Loucy (cell line): Measurements from ENCODE around the gene NFATC4.
A peak's percentile ranks its signal among the peaks of the same experiment; 100 is the strongest.

Experiments used
- H2AFZ ChIP-seq: fragments of 200-600 bp; sonication (generic); 2 replicates; pipeline ENCODE4 v1.6.0; 2016; ENCODE audit warnings: antibody characterized with exemption, mild to moderate bottlenecking, low read length, moderate library complexity
- H3F3A ChIP-seq: fragments of 200-600 bp; 2 replicates; pipeline ENCODE4 v1.6.0; 2016; ENCODE audit warnings: antibody characterized with exemption, low read depth, mild to moderate bottlenecking
- H3K27me3 ChIP-seq: fragments of 200-600 bp; sonication (generic); 2 replicates; pipeline ENCODE4 v1.6.1; 2014; ENCODE audit warnings: low read length, mild to moderate bottlenecking; ENCODE audit not compliant: insufficient read depth, poor library complexity, severe bottlenecking
- H3K36me3 ChIP-seq: fragments of 200-600 bp; sonication (generic); 2 replicates; pipeline ENCODE4 v1.6.1; 2016; ENCODE audit warnings: low read length; ENCODE audit not compliant: insufficient read depth
- H3K4me1 ChIP-seq: fragments of 200-600 bp; sonication (generic); 2 replicates; pipeline ENCODE4 v1.5.1; 2014; ENCODE audit warnings: low read length, mild to moderate bottlenecking; ENCODE audit not compliant: insufficient read depth, poor library complexity, severe bottlenecking
- H3K4me2 ChIP-seq: fragments of 200-600 bp; sonication (generic); 2 replicates; pipeline ENCODE4 v1.6.0; 2014; ENCODE audit warnings: antibody characterized with exemption, low read length, low read depth, mild to moderate bottlenecking; ENCODE audit not compliant: poor library complexity, severe bottlenecking
- H3K4me3 ChIP-seq: fragments of 200-600 bp; sonication (generic); 2 replicates; pipeline ENCODE4 v1.5.1; 2014; ENCODE audit warnings: low read length, mild to moderate bottlenecking, mixed read lengths; ENCODE audit not compliant: poor library complexity, severe bottlenecking
- H3K79me2 ChIP-seq: fragments of 200-600 bp; sonication (generic); 2 replicates; pipeline ENCODE4 v1.6.1; 2014; ENCODE audit warnings: low read length; ENCODE audit not compliant: insufficient read depth
- H3K9ac ChIP-seq: fragments of 200-600 bp; sonication (generic); 2 replicates; pipeline ENCODE4 v1.6.0; 2014; ENCODE audit warnings: mild to moderate bottlenecking, low read depth, low read length, moderate library complexity; ENCODE audit not compliant: poor library complexity, severe bottlenecking
- H3K9me2 ChIP-seq: fragments of 200-600 bp; sonication (generic); replicated peaks from 2 replicates; pipeline ENCODE4 v1.6.1; 2016; ENCODE audit warnings: low read depth, low read length, mixed read lengths
- H3K9me3 ChIP-seq: fragments of 200-600 bp; sonication (generic); 2 replicates; pipeline ENCODE4 v1.6.1; 2014; ENCODE audit warnings: mild to moderate bottlenecking, antibody characterized with exemption, low read length, low read depth; ENCODE audit not compliant: insufficient read depth
- H4K20me1 ChIP-seq: fragments of 200-600 bp; sonication (generic); 2 replicates; pipeline ENCODE4 v1.6.0; 2014; ENCODE audit warnings: antibody characterized with exemption, low read length, mild to moderate bottlenecking; ENCODE audit not compliant: insufficient read depth, poor library complexity, severe bottlenecking
- CTCF ChIP-seq: fragments of 200-600 bp; sonication (generic); conservative IDR thresholded peaks from 2 replicates; pipeline ENCODE4 v1.5.1; 2014; ENCODE audit warnings: mild to moderate bottlenecking, antibody characterized with exemption, low read length
- EZH2phosphoT487 ChIP-seq: fragments of 200-600 bp; IDR thresholded peaks from 2 replicates; pipeline ENCODE4 v1.6.1; 2018; ENCODE audit warnings: antibody characterized with exemption, mild to moderate bottlenecking, moderate library complexity, borderline replicate concordance

The NFATC4 gene

GRCh38 chr14:24331731-24332267 is 36.2 kb upstream of the NFATC4 start:
- H3K36me3 ChIP-seq = no peaks in the 10 kb centered on the region
- H3K4me1 ChIP-seq = peaks cover 53% of the 10 kb centered on the region
- peak overlapping the region; percentile 32 for H3K4me2 ChIP-seq
- no peak overlapping the region for H3K4me3 ChIP-seq
- H2AFZ ChIP-seq = no peak overlapping the region
- no peaks in the 10 kb centered on the region for H4K20me1 ChIP-seq
- H3K9ac ChIP-seq = no peak overlapping the region
- no peaks in the 10 kb centered on the region for H3K79me2 ChIP-seq
- no peaks in the 10 kb centered on the region for H3K27me3 ChIP-seq
- no peaks in the 10 kb centered on the region for H3K9me2 ChIP-seq
- H3K9me3 ChIP-seq = no peaks in the 10 kb centered on the region
- no peak for TF ChIP-seq CTCF
- no peak for TF ChIP-seq EZH2phosphoT487
- H3F3A ChIP-seq = 0 out of 2 replicates have a peak, but pooled peaks cover 3% of the 10 kb centered on the region

- H3K27me3 ChIP-seq = no peaks in the 10 kb centered on the region
- TF ChIP-seq CTCF = peak; percentile 80
- no peak for TF ChIP-seq EZH2phosphoT487
- H3K4me1 ChIP-seq = peaks cover 53% of the 10 kb centered on the region
- no peak overlapping the region for H3K4me3 ChIP-seq
- no peaks in the 10 kb centered on the region for H3K36me3 ChIP-seq
- H3K79me2 ChIP-seq = no peaks in the 10 kb centered on the region
- H3K9me3 ChIP-seq = no peaks in the 10 kb centered on the region
- H4K20me1 ChIP-seq = no peaks in the 10 kb centered on the region
- peak overlapping the region; percentile 32 for H3K4me2 ChIP-seq
- no peak overlapping the region for H3K9ac ChIP-seq
- no peak overlapping the region for H2AFZ ChIP-seq
- H3F3A ChIP-seq = 0 out of 2 replicates have a peak, but pooled peaks cover under 1% of the 10 kb centered on the region
- H3K9me2 ChIP-seq = no peaks in the 10 kb centered on the region
Measured at GRCh38 chr14:24332268-24332993, 35.6 kb upstream of the NFATC4 start.

GRCh38 chr14:24334431-24335291 is 33.3 kb upstream of the NFATC4 start, which contains the start of gene ADCY4:
Gene ADCY4 (minus strand): TSS chr14:24335071. CDS start chr14:24334652, 419 bp downstream.
- peak within 1 kb of the TSS; percentile 47; the same call in 1 of the 2 replicates for H2AFZ ChIP-seq

More at GRCh38 chr14:24334431-24335291, 33.3 kb upstream of the NFATC4 start, which contains the start of gene ADCY4:
- TF ChIP-seq EZH2phosphoT487 (no peak), CTCF (no peak)
- no peaks in the 10 kb centered on the region for H3K27me3 ChIP-seq
- peak within 1 kb of the TSS; percentile 78 for H3K4me2 ChIP-seq
- H3K4me1 ChIP-seq = peaks cover 57% of the 10 kb centered on the region
- no peaks in the 10 kb centered on the region for H3K36me3 ChIP-seq
- no peaks in the 10 kb centered on the region for H3K9me2 ChIP-seq
- H3F3A ChIP-seq = no peaks in the 10 kb centered on the region
- no peaks in the 10 kb centered on the region for H3K9me3 ChIP-seq
- H3K79me2 ChIP-seq = peaks cover 6% of the 10 kb centered on the region; the same call in 1 of the 2 replicates
- peak within 1 kb of the TSS; percentile 69 for H3K9ac ChIP-seq
- H3K4me3 ChIP-seq = peak within 1 kb of the TSS; percentile 67
- no peaks in the 10 kb centered on the region for H4K20me1 ChIP-seq
